IPS DF 6.9 (cell line): Measurements from ENCODE around the gene TLL2.

Experiments
- DNase-seq: peaks from one replicate; pipeline ENCODE4 v3.0.0-alpha.2; 2013; ENCODE audit warnings: low read depth, low spot score
- H3K27ac ChIP-seq: one replicate; pipeline ENCODE4 v1.5.1; 2013; ENCODE audit warnings: low read length, control low read depth
- H3K27me3 ChIP-seq: 2 replicates; pipeline ENCODE4 v1.6.1; 2013; ENCODE audit warnings: mild to moderate bottlenecking, low read length; ENCODE audit not compliant: control insufficient read depth, insufficient read depth
- H3K36me3 ChIP-seq: 2 replicates; pipeline ENCODE4 v1.6.1; 2013; ENCODE audit warnings: low read length; ENCODE audit not compliant: control insufficient read depth, insufficient read depth
- H3K4me1 ChIP-seq: 2 replicates; pipeline ENCODE4 v1.6.1; 2013; ENCODE audit warnings: low read length; ENCODE audit not compliant: control insufficient read depth, insufficient read depth
- H3K4me3 ChIP-seq: 2 replicates; pipeline ENCODE4 v1.5.1; 2013; ENCODE audit warnings: mild to moderate bottlenecking, low read length
- H3K9me3 ChIP-seq: 2 replicates; pipeline ENCODE4 v1.6.1; 2013; ENCODE audit warnings: low read length, inconsistent platforms; ENCODE audit not compliant: control insufficient read depth, insufficient read depth
- WGBS: extraction: QIAGEN DNeasy Blood & Tissue Kit; methylation state at CpG from one replicate; pipeline ENCODE4 v1.1.7; 2013; ENCODE audit warnings: mixed read lengths, missing lambda C conversion rate; ENCODE audit not compliant: insufficient read length, insufficient coverage; 5-methylcytosine and 5-hydroxymethylcytosine counted together

TLL2 gene

GRCh38 chr10:96339956-96340904, 173.5 kb downstream of the TLL2 start:
- Histone ChIP-seq H3K4me1 (peaks cover 4% of the 10 kb centered on the region; the same call in 1 of the 2 replicates), H3K36me3 (no peaks in the 10 kb centered on the region), H3K9me3 (no peaks in the 10 kb centered on the region), H3K27me3 (no peaks in the 10 kb centered on the region), H3K4me3 (no peak overlapping the region), H3K27ac (no peak overlapping the region)
- WGBS: 100% methylated on average over 1 of the region's 7 CpGs
- DNase-seq: no peak

- Histone ChIP-seq H3K4me3 (no peak overlapping the region), H3K9me3 (no peaks in the 10 kb centered on the region), H3K27me3 (no peaks in the 10 kb centered on the region), H3K36me3 (no peaks in the 10 kb centered on the region), H3K27ac (no peak overlapping the region), H3K4me1 (peaks cover 7% of the 10 kb centered on the region; the same call in 1 of the 2 replicates)
- no CpG with 5 or more reads among the region's 4 CpGs for WGBS
- DNase-seq: no peak
Observed at GRCh38 chr10:96339383-96339782, 174.3 kb downstream of the TLL2 start.

GRCh38 chr10:96338279-96338925, 175.3 kb downstream of the TLL2 start:
- H3K36me3 ChIP-seq: no peaks in the 10 kb centered on the region
- no peaks in the 10 kb centered on the region for H3K27me3 ChIP-seq
- H3K4me1 ChIP-seq: peaks cover 7% of the 10 kb centered on the region; the same call in 1 of the 2 replicates
- no CpG with 5 or more reads among the region's 5 CpGs for whole genome bisulfite sequencing
- H3K9me3 ChIP-seq: no peaks in the 10 kb centered on the region
- no peak overlapping the region for H3K4me3 ChIP-seq
- no peak overlapping the region for H3K27ac ChIP-seq
- no peak for DNase-seq

- no peaks in the 10 kb centered on the region for H3K9me3 ChIP-seq
- no peaks in the 10 kb centered on the region for H3K36me3 ChIP-seq
- H3K4me3 ChIP-seq: no peak overlapping the region
- peaks cover 7% of the 10 kb centered on the region; the same call in 1 of the 2 replicates for H3K4me1 ChIP-seq
- WGBS: no CpG with 5 or more reads among the region's 2 CpGs
- DNase-seq: no peak
- no peaks in the 10 kb centered on the region for H3K27me3 ChIP-seq
- H3K27ac ChIP-seq: no peak overlapping the region
Observed at GRCh38 chr10:96337106-96337505, 176.6 kb downstream of the TLL2 start.

- Histone ChIP-seq H3K36me3 (no peaks in the 10 kb centered on the region), H3K27ac (no peak overlapping the region), H3K4me3 (no peak overlapping the region), H3K4me1 (peaks cover 4% of the 10 kb centered on the region; the same call in 1 of the 2 replicates), H3K9me3 (no peaks in the 10 kb centered on the region), H3K27me3 (no peaks in the 10 kb centered on the region)
- no CpG with 5 or more reads among the region's 5 CpGs for WGBS
- DNase-seq: no peak
Observed at GRCh38 chr10:96334616-96335526, 178.9 kb downstream of the TLL2 start.

GRCh38 chr10:96333101-96333500, 180.6 kb downstream of the TLL2 start:
- DNase-seq: no peak
- Histone ChIP-seq H3K4me3 (no peak overlapping the region), H3K27ac (no peak overlapping the region), H3K27me3 (no peaks in the 10 kb centered on the region), H3K9me3 (no peaks in the 10 kb centered on the region), H3K4me1 (peaks cover 2% of the 10 kb centered on the region; the same call in 1 of the 2 replicates), H3K36me3 (no peaks in the 10 kb centered on the region)
- WGBS: no CpG with 5 or more reads among the region's 1 CpG

GRCh38 chr10:96327462-96327861, 186.3 kb downstream of the TLL2 start:
- H3K27me3 ChIP-seq: no peaks in the 10 kb centered on the region; the same call in 1 of the 2 replicates
- no peaks in the 10 kb centered on the region for H3K36me3 ChIP-seq
- H3K27ac ChIP-seq: no peak overlapping the region
- H3K4me3 ChIP-seq: no peak overlapping the region
- H3K9me3 ChIP-seq: no peaks in the 10 kb centered on the region
- no peak for DNase-seq
- no CpG with 5 or more reads among the region's 7 CpGs for WGBS
- H3K4me1 ChIP-seq: no peaks in the 10 kb centered on the region

GRCh38 chr10:96325719-96326373, 187.9 kb downstream of the TLL2 start:
- Histone ChIP-seq H3K4me1 (no peaks in the 10 kb centered on the region), H3K27ac (no peak overlapping the region), H3K9me3 (no peaks in the 10 kb centered on the region), H3K27me3 (no peaks in the 10 kb centered on the region; the same call in 1 of the 2 replicates), H3K36me3 (no peaks in the 10 kb centered on the region), H3K4me3 (no peak overlapping the region)
- no peak for DNase-seq
- no CpG with 5 or more reads among the region's 4 CpGs for WGBS

- H3K27me3 ChIP-seq: no peaks in the 10 kb centered on the region; the same call in 1 of the 2 replicates
- no peaks in the 10 kb centered on the region for H3K4me1 ChIP-seq
- DNase-seq: no peak
- H3K4me3 ChIP-seq: no peak overlapping the region
- no peak overlapping the region for H3K27ac ChIP-seq
- no peaks in the 10 kb centered on the region for H3K9me3 ChIP-seq
- no CpG with 5 or more reads among the region's 2 CpGs for WGBS
- H3K36me3 ChIP-seq: no peaks in the 10 kb centered on the region
Observed at GRCh38 chr10:96324447-96324846, 189.3 kb downstream of the TLL2 start.
